Adrenal gland (tissue), 5 donors: ENCODE data around the gene MAGI1.

ENCODE experiments used
- CTCF ChIP-seq, 6 experiments: fragments of 450-650 bp in 4 of 6; fragments of 200-600 bp in 2 of 6; sonication (generic) in 1 of 6; IDR thresholded peaks; 1 replicate in 5 of 6; 2 replicates in 1 of 6; pipeline versions ENCODE4 v1.5.1 to v1.8.0; 2016 to 2021; ENCODE audit warnings: antibody characterized with exemption in 6 of 6, mild to moderate bottlenecking in 2 of 6, moderate library complexity in 1 of 6
- POLR2A ChIP-seq, 2 donors: fragments of 450-650 bp; IDR thresholded peaks; one replicate each; pipeline ENCODE4 v1.6.1; 2017; ENCODE audit warnings: antibody characterized with exemption in 2 of 2, mild to moderate bottlenecking in 2 of 2, moderate library complexity in 1 of 2
- donor health status: DM: no; HTN: no; CAD: no.

DNA sequence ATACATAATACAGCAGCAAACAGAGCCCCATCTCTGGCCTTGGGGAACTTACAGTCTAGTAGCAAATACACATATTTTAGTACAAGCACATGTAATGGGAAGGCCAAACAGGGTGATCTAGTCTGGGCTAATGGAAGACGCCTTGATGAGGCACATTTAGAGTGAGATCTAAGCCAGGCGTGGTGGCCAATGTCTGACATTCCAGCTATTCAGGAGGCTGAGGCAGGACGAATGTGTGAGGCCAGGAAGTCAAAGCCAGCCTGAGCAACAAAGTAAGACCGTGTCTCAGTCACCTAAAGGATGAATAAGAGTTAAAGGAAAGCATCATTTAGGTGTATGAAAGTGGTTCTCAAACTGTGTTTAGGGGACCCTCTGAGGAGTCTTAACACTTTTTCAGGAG is 291.9 kb downstream of the MAGI1 start:
- TF ChIP-seq CTCF (IDR thresholded peaks at IDR 0.05): no peak
- no peak for TF ChIP-seq POLR2A (IDR thresholded peaks at IDR 0.05)
